ENCODE data around the gene GH2.
A peak's percentile ranks its signal among the peaks of the same experiment; 100 is the strongest.
"Not testable (repeated sequence)": the region's sequence is repeated elsewhere in the genome, so short reads cannot be mapped to it uniquely, and the experiment has no call there.

The GH2 gene

DNA sequence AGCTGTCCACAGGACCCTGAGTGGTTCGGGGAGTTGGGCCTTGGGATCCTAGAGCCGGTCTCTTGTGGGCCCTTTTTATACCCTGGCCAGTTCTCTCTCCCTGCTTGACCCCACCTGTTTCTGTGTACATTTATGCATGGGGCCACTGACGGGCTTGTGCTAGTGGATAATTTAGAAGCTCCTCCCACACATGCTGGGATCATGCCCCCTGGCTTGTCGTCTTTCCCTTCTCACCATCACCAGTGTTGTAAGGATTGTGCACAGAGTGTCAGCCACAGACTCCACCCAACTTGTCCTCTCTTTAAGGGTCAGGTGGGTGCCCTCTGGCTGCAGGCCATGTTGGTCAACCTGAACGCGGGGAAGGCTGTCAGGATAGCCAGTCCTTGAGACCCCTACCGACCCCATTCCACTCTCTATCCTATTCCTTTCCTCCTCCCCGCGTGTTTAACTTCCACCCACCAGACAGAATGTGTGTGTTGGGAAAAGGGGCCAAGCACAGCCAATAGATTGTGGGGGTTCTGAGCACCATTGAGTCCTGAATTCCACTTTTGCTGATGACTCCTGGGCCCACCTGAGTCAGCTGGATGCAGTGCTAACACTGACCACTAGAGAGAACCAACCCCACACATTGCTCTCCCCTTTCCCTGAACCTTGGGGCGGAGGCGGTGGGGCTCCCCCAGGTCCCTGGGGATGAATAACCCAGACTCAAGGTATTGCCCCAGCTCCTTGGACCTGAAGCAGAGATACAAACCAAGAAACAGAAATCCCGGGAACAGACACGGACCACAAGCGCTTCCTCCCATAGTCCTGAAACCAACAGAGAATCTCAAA is 15.0 kb upstream of the GH2 start, which contains the start of gene CSH1:
Gene CSH1, minus strand, starts transcription at position 51 of the 831 bp plus-strand sequence. CDS start 63 bp downstream, outside the sequence.
- not testable (repeated sequence) for H3K9me3 Mint-ChIP-seq; H3K36me3 Mint-ChIP-seq; H3K4me3 Mint-ChIP-seq; DNase-seq (ENCODE audit: low spot score in 2 of 2); H3K27ac Mint-ChIP-seq; ATAC-seq
- H3K4me1 Mint-ChIP-seq: peaks cover 16% of the 10 kb centered on the region

DNA sequence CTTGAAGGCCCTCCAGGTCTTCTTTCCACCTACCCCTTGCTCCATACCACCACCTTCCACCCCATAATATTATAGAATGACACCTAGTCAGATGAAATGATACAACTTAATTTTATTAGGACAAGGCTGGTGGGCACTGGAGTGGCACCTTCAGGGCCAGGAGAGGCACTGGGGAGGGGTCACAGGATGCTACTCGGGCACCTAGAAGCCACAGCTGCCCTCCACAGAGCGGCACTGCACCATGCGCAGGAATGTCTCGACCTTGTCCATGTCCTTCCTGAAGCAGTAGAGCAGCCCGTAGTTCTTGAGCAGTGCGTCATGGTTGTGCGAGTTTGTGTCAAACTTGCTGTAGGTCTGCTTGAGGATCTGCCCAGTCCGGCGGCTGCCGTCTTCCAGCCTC is 13.1 kb upstream of the GH2 start:
- H3K27ac Mint-ChIP-seq; ATAC-seq; H3K9me3 Mint-ChIP-seq; H3K36me3 Mint-ChIP-seq; H3K4me3 Mint-ChIP-seq; DNase-seq (ENCODE audit: low spot score in 2 of 2): not testable (repeated sequence)
- peaks cover 11% of the 10 kb centered on the region for H3K4me1 Mint-ChIP-seq

DNA sequence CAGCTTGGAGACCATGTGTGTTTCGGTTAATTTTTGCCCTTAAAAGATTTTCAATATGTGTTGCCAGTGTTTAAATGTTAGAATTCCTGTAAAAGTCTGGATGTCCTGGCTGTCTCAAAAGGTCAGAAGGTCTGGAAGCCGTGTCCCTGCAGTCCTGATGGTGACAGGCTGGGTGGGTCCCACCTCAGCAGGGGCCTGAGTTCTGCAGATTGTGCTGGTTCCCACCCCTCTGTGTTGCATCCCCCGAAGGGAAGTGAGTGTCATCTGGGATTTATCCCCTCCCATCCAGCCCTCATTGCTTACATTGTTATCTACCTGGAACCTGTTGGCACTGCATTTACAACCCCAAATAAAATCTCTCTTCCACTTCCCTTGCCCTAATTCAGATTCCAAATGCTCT is 12.3 kb upstream of the GH2 start:
- not testable (repeated sequence) for DNase-seq (ENCODE audit: low spot score in 2 of 2); H3K27ac Mint-ChIP-seq; H3K4me3 Mint-ChIP-seq; ATAC-seq; H3K4me1 Mint-ChIP-seq; H3K36me3 Mint-ChIP-seq; H3K9me3 Mint-ChIP-seq

DNA sequence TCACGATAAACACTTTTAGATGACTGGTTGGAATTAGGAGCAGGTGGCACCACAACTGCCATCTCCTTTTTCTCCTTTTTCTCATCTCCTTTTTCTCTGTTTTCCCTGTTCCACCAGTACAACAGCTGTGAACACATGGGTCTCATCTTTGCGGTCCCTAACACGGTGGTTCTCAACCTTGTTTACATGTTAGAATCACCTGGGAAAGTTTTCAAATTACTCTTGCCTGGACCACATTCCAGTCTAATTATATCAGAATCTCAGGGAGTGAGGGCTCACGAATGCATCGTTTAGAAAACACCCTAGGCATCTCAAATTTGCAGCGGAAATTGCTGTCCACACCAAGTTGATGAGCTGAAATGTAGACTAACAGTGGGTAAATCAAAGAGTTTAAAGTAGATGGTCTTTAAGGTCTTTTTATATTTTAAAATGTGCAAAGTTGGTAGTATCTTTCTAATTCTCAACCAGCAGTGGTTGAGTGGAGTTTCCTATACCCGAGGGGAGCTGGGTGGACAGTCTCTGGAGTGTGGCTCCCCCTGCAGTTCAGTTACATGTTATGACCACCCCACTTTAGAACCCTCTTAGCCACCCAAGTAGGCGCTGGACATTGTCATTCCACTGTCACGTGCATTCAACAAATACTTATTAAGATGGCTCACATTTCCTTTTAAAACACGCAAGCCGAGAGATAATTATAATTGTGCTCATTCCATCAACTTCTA is 10.7 kb upstream of the GH2 start:
- DNase-seq (ENCODE audit: low spot score in 2 of 2); H3K9me3 Mint-ChIP-seq; ATAC-seq; H3K27ac Mint-ChIP-seq; H3K4me3 Mint-ChIP-seq; H3K36me3 Mint-ChIP-seq: not testable (repeated sequence)
- H3K4me1 Mint-ChIP-seq: peaks cover 11% of the 10 kb centered on the region

DNA sequence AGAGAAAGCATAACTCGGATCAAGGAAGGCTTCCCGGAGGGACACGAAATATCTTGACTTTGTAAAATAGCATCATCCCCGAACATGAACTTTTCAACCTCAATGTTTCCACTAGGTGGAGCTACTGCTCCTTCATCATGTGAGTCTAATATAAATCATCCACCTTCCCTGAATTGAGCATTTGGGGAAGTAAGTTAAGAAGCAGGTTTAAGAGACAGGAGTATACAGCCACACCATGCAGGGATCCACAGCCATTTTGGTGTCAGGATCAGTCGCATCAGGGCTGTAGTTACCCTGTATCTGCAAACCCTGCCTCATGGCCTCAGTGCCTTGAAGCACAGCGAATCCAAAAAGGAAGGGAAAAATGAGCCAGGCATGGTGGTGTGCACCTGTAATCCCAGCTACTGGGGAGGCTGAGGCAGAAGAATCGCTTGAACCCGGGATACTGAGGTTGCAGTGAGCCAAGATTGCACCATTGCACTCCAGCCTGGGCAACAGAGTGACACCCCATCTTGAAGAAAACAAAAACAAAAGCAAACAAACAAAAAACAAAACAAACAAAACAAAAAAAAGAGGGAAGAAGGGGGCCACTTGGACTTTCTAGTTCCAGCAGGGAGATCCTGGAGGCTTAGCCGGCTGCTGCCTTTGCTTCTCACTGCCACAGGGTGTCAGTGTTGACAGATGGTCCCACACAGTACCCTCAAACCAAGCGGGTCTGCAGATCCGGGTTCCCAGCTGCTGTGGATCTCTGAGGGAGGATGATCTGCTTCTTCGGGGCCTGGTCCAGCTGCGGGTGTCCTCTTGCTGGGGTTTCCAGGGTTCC is 7.5 kb upstream of the GH2 start:
- not testable (repeated sequence) for H3K9me3 Mint-ChIP-seq; H3K4me3 Mint-ChIP-seq; H3K27ac Mint-ChIP-seq; H3K36me3 Mint-ChIP-seq; DNase-seq (ENCODE audit: low spot score in 2 of 2)
- peak; percentile 72 for ATAC-seq
- peaks cover 11% of the 10 kb centered on the region for H3K4me1 Mint-ChIP-seq

DNA sequence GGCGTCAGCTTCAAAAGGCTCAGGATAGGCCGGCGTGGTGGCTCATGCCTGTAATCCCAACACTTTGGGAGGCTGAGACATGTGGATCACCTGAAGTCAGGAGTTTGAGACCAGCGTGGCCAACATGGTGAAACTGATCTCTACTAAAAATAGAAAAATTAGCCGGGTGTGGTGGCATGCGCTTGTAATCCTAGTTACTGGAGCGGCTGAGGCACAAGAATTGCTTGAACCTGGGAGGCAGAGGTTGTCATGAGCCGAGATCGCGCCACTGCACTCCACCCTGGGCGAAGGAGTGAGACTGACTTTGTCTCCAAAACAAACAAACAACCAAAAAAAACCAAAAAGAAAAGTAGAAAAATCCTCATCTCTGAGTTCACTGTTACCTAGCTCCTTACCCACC is 3.4 kb upstream of the GH2 start:
- not testable (repeated sequence) for DNase-seq (ENCODE audit: low spot score in 2 of 2); ATAC-seq; H3K9me3 Mint-ChIP-seq; H3K36me3 Mint-ChIP-seq; H3K4me3 Mint-ChIP-seq; H3K27ac Mint-ChIP-seq
- H3K4me1 Mint-ChIP-seq: peaks cover 17% of the 10 kb centered on the region

DNA sequence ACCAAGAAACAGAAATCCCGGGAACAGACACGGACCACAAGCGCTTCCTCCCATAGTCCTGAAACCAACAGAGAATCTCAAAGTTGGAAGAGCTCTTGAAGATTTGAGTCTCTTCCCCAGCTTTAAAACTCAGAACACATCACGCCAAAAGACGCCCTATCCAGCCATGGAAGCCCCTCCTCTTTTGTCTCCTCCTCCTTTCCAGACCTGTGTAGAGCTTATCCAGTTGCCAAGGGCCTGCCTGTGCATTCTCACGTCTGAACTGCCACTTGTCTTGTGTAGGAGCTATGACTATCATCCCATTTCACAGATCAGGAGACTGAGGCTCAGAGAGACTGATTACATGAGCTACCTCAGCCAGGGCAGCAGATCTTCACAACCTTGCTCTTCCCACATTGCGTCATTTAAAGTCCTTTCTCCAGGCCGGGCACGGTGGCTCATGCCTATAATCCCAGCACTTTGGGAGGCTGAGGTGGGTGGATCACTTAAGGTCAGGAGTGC is 932 bp upstream of the GH2 start:
- DNase-seq (ENCODE audit: low spot score in 2 of 2); H3K4me3 Mint-ChIP-seq; H3K36me3 Mint-ChIP-seq; H3K9me3 Mint-ChIP-seq; ATAC-seq; H3K4me1 Mint-ChIP-seq: not testable (repeated sequence)
- peak overlapping the region; percentile 68 for H3K27ac Mint-ChIP-seq

DNA sequence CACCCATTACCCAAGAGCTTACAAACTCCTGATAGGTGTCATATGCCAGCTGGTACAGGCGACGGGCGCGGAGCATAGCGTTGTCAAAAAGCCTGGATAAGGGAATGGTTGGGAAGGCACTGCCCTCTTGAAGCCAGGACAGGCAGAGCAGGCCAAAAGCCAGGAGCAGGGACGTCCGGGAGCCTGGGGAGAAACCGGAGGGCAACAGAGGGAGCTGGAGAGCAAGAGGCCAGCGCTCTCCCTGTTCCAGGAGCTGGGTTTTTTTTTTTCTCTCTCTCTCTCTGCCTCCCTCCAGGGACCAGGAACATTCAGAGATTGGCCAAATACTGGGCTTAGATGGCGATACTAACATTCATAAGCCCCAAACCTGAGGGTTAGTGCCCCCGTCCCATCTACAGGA is 407 bp downstream of the GH2 start:
- H3K27ac Mint-ChIP-seq; H3K4me3 Mint-ChIP-seq; H3K9me3 Mint-ChIP-seq; ATAC-seq; DNase-seq (ENCODE audit: low spot score in 2 of 2); H3K4me1 Mint-ChIP-seq; H3K36me3 Mint-ChIP-seq: not testable (repeated sequence)

DNA sequence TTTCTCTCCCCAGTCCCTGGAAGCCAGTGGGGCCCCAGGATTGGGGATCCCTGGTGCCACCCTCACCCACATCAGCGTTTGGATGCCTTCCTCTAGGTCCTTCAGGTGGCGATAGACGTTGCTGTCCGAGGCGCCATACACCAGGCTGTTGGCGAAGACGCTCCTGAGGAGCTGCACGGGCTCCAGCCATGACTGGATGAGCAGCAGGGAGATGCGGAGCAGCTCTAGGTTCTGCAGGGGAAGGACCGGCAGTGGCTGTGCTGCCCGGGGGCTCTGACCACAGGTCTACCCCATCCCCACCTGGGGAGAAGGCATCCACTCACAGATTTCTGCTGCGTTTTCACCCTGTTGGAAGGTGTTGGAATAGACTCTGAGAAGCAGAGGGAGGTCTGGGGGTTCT is 1.0 kb downstream of the GH2 start:
- DNase-seq (ENCODE audit: low spot score in 2 of 2) (no peak), ATAC-seq (no peak)
- H3K27ac Mint-ChIP-seq: no peak overlapping the region
- H3K4me3 Mint-ChIP-seq: no peak overlapping the region
- H3K9me3 Mint-ChIP-seq: no peaks in the 10 kb centered on the region
- peaks cover 6% of the 10 kb centered on the region for H3K4me1 Mint-ChIP-seq
- H3K36me3 Mint-ChIP-seq: no peaks in the 10 kb centered on the region

DNA sequence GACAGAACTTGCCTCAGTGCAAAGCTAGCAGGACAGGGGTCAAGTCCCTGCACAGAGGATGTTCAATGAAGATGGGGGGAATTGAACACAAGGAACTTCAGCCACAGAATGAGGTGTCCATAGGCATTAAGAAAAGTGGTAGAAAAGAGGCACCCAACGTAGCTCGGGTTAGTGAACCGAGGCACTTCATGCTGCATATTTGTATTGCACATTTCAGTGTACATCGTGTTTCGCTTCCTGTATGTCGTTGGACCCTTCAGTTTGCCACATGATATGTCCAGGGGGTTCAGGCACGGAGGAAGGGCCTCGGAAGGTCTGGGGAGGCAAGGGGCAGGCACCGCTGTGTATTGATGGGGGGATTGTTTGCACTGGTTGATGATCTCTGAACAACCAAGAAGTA is 3.3 kb downstream of the GH2 start:
- not testable (repeated sequence) for DNase-seq (ENCODE audit: low spot score in 2 of 2); ATAC-seq; H3K4me1 Mint-ChIP-seq; H3K27ac Mint-ChIP-seq; H3K9me3 Mint-ChIP-seq; H3K4me3 Mint-ChIP-seq; H3K36me3 Mint-ChIP-seq

DNA sequence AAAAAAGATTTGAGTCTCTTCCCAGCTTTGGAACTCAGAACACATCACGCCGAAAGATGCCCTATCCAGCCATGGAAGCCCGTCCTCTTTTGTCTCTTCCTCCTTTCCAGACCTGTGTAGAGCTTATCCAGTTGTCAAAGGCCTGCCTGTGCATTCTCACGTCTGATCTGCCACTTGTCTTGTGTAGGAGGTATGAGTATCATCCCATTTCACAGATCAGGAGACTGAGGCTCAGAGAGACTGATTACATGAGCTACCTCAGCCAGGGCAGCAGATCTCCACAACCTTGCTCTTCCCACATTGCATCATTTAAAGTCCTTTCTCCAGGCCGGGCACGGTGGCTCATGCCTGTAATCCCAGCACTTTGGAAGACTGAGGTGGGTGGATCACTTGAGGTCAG is 7.1 kb downstream of the GH2 start:
- DNase-seq (ENCODE audit: low spot score in 2 of 2); H3K4me3 Mint-ChIP-seq; H3K36me3 Mint-ChIP-seq; ATAC-seq; H3K27ac Mint-ChIP-seq; H3K9me3 Mint-ChIP-seq; H3K4me1 Mint-ChIP-seq: not testable (repeated sequence)

DNA sequence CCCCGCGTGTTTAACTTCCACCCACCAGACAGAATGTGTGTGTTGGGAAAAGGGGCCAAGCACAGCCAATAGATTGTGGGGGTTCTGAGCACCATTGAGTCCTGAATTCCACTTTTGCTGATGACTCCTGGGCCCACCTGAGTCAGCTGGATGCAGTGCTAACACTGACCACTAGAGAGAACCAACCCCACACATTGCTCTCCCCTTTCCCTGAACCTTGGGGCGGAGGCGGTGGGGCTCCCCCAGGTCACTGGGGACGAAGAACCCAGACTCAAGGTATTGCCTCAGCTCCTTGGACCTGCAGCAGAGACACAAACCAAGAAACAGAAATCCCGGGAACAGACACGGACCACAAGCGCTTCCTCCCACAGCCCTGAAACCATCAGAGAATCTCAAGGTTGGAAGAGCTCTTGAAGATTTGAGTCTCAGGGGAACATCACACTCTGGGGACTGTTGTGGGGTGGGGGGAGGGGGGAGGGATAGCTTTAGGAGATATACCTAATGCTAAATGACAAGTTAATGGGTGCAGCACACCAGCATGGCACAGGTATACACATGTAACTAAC is 7.6 kb downstream of the GH2 start:
- not testable (repeated sequence) for DNase-seq (ENCODE audit: low spot score in 2 of 2); ATAC-seq

DNA sequence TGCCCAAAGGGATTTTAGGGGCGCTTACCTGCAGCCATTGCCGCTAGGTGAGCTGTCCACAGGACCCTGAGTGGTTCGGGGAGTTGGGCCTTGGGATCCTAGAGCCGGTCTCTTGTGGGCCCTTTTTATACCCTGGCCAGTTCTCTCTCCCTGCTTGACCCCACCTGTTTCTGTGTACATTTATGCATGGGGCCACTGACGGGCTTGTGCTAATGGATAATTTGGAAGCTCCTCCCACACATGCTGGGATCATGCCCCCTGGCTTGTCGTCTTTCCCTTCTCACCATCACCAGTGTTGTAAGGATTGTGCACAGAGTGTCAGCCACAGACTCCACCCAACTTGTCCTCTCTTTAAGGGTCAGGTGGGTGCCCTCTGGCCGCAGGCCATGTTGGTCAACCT is 8.2 kb downstream of the GH2 start, which contains the start of gene CSH2:
Gene CSH2, minus strand, starts transcription at position 101 of the 400 bp plus-strand sequence. Its CDS starts 63 bp downstream, at position 38.
- H3K27ac Mint-ChIP-seq; H3K36me3 Mint-ChIP-seq; H3K4me1 Mint-ChIP-seq; H3K4me3 Mint-ChIP-seq; DNase-seq (ENCODE audit: low spot score in 2 of 2); ATAC-seq; H3K9me3 Mint-ChIP-seq: not testable (repeated sequence)

More for the DNA sequence above, 7.6 kb downstream of the GH2 start:
- H3K4me1 Mint-ChIP-seq, H3K36me3 Mint-ChIP-seq, H3K9me3 Mint-ChIP-seq, H3K4me3 Mint-ChIP-seq, H3K27ac Mint-ChIP-seq: not testable (repeated sequence)

DNA sequence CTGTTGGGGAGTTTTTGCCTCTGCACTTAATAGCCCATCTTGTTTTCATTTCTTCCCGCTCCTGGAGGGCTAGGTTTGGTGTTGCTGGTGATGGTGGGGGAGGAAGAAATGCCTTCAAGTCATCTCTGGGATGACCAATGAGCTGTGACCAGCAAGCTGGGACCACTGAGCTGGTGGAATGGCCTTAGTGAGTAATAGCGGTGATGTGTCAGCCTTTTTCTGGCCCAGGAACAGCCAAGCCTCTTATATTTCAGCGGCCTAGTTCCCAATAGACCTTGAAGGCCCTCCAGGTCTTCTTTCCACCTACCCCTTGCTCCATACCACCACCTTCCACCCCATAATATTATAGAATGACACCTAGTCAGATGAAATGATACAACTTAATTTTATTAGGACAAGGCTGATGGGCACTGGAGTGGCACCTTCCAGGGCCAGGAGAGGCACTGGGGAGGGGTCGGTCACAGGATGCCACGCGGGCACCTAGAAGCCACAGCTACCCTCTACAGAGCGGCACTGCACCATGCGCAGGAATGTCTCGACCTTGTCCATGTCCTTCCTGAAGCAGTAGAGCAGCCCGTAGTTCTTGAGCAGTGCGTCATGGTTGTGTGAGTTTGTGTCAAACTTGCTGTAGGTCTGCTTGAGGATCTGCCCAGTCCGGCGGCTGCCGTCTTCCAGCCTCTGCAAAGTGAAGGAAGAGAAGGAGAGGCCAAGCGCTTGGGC is 9.9 kb downstream of the GH2 start:
- not testable (repeated sequence) for H3K9me3 Mint-ChIP-seq; H3K27ac Mint-ChIP-seq; H3K4me1 Mint-ChIP-seq; ATAC-seq; H3K36me3 Mint-ChIP-seq; DNase-seq (ENCODE audit: low spot score in 2 of 2); H3K4me3 Mint-ChIP-seq

Data from stimulated activated effector memory CD8-positive, alpha-beta T cell treated with anti-CD3 and anti-CD28 coated beads, Interleukin-12 subunit alpha, Interleukin-12 subunit beta, amount 100 ng/mL, for 72 hours (primary cell).